HCT116 (cell line): ENCODE results near the gene ALG6. TPM values are rescaled to one million over a fixed set of nuclear protein-coding genes. Genes with fewer than 3 reads are reported as not detected.

ENCODE experiments used
- ATAC-seq: fragments of 200-7000 bp; cut with Tn5 transposase; 2 replicates; pipeline ENCODE4 v1.9.1; 2020; ENCODE audit warnings: mild to moderate bottlenecking, moderate library complexity
- BruUV-seq: library from RNA; stranded (reverse); fragments of 400-500 nt; replicated peaks from 2 replicates; lab custom pipeline; 2021; lab: Mats Ljungman, UMichigan
- CTCF ChIA-PET: fragments of 300-600 bp; sonication (Branson Sonifier 250); formaldehyde crosslinking; loops from one replicate; lab custom pipeline; 2021; ENCODE audit warnings: antibody characterized with exemption; lab: Charles Lee
- POLR2A ChIA-PET: fragments of 300-600, 350-600 bp; sonication (Branson Sonifier 250); formaldehyde crosslinking; loops from one replicate; lab custom pipeline; 2021; ENCODE audit warnings: antibody characterized with exemption; lab: Charles Lee
- RAD21 ChIA-PET, 2 experiments: fragments of 300-600 bp; sonication (Branson Sonifier 250); formaldehyde crosslinking; loops; one replicate each; lab custom pipeline; 2023; ENCODE audit warnings: low total read pairs in 2 of 2; ENCODE audit not compliant: uncharacterized antibody in 2 of 2, unreplicated experiment in 2 of 2, low non-redundant PET in 1 of 2; lab: Charles Lee
- DNase-seq: peaks from one replicate; pipeline ENCODE4 v3.0.0-alpha.2; 2010; ENCODE audit warnings: low read depth, low spot score
- H2AFZ ChIP-seq: fragments of 200-600 bp; shearing (Covaris generic), sonication (generic); 2 replicates; pipeline ENCODE4 v1.6.1; 2017; ENCODE audit warnings: low read depth, mixed run types, mixed read lengths, antibody characterized with exemption, low read length; ENCODE audit not compliant: poor library complexity, severe bottlenecking
- H3K27ac ChIP-seq: 2 replicates; pipeline ENCODE4 v1.5.1; 2012; ENCODE audit warnings: low read depth, low read length
- H3K27me3 ChIP-seq: fragments of 200-600 bp; sonication (generic); 2 replicates; pipeline ENCODE4 v1.6.1; 2016; ENCODE audit warnings: mixed run types, low read length, mixed read lengths; ENCODE audit not compliant: insufficient read depth
- H3K36me3 ChIP-seq, 2 experiments: fragments of 200-500 bp in 1 of 2; fragments of 200-600 bp in 1 of 2; sonication (Bioruptor generic) in 1 of 2; sonication (generic) in 1 of 2; 2 replicates each; pipeline versions ENCODE4 v1.5.1 to v1.6.1; 2014 to 2016; ENCODE audit warnings: low read length in 2 of 2, inconsistent platforms in 1 of 2, mixed read lengths in 1 of 2, mixed run types in 1 of 2; ENCODE audit not compliant: insufficient read depth in 2 of 2, control insufficient read depth in 1 of 2
- H3K4me1 ChIP-seq, 2 experiments: fragments of 200-600 bp in 1 of 2; sonication (generic) in 1 of 2; 2 replicates each; pipeline versions ENCODE4 v1.5.1 to v1.6.1; 2012 to 2017; ENCODE audit warnings: low read length in 2 of 2, inconsistent platforms in 1 of 2, mild to moderate bottlenecking in 1 of 2, mixed read lengths in 1 of 2, mixed run types in 1 of 2, moderate library complexity in 1 of 2; ENCODE audit not compliant: insufficient read depth in 2 of 2, control insufficient read depth in 1 of 2
- H3K4me2 ChIP-seq: fragments of 200-600 bp; sonication (generic); 2 replicates; pipeline ENCODE4 v1.6.1; 2017; ENCODE audit warnings: mixed run types, low read length, mixed read lengths
- H3K4me3 ChIP-seq, 2 experiments: fragments of 200-600 bp in 1 of 2; sonication (generic) in 1 of 2; replicated peaks in 1 of 2; 2 replicates each; pipeline ENCODE4 v1.5.1; 2011 to 2016; ENCODE audit warnings: low read length in 2 of 2, control low read depth in 1 of 2, low read depth in 1 of 2, mild to moderate bottlenecking in 1 of 2, mixed read lengths in 1 of 2, mixed run types in 1 of 2
- H3K79me2 ChIP-seq: fragments of 200-600 bp; sonication (generic); 2 replicates; pipeline ENCODE4 v1.6.1; 2017; ENCODE audit warnings: mild to moderate bottlenecking, mixed run types, low read length, moderate library complexity, mixed read lengths; ENCODE audit not compliant: insufficient read depth
- H3K9ac ChIP-seq: fragments of 200-600 bp; sonication (generic); 2 replicates; pipeline ENCODE4 v1.6.1; 2016; ENCODE audit warnings: low read length, mixed read lengths
- H3K9me2 ChIP-seq: fragments of 200-600 bp; sonication (generic), shearing (Covaris generic); 2 replicates; pipeline ENCODE4 v1.6.1; 2017; ENCODE audit warnings: mixed run types, mild to moderate bottlenecking, moderate library complexity; ENCODE audit not compliant: insufficient read depth
- H3K9me3 ChIP-seq, 2 experiments: fragments of 200-500 bp in 1 of 2; fragments of 200-600 bp in 1 of 2; sonication (Bioruptor generic) in 1 of 2; sonication (generic) in 1 of 2; 2 replicates each; pipeline ENCODE4 v1.6.1; 2014 to 2017; ENCODE audit warnings: low read length in 2 of 2, mixed read lengths in 2 of 2, inconsistent platforms in 1 of 2, low read depth in 1 of 2, mild to moderate bottlenecking in 1 of 2, mixed run types in 1 of 2, moderate library complexity in 1 of 2; ENCODE audit not compliant: control insufficient read depth in 1 of 2, insufficient read depth in 1 of 2
- H4K20me1 ChIP-seq: fragments of 200-600 bp; sonication (generic), shearing (Covaris generic); 2 replicates; pipeline ENCODE4 v1.6.1; 2017; ENCODE audit warnings: mixed run types, mild to moderate bottlenecking, moderate library complexity; ENCODE audit not compliant: insufficient read depth
- CBX3 ChIP-seq: IDR thresholded peaks from 2 replicates; pipeline ENCODE4 v1.6.1; 2012; ENCODE audit warnings: low read depth
- CEBPB ChIP-seq: IDR thresholded peaks from 2 replicates; pipeline ENCODE4 v1.6.1; 2012; ENCODE audit warnings: low read depth
- ELF1 ChIP-seq: IDR thresholded peaks from 2 replicates; pipeline ENCODE4 v1.6.1; 2012; ENCODE audit warnings: low read depth, borderline replicate concordance
- EZH2 ChIP-seq: fragments of 200-600 bp; sonication (generic); IDR thresholded peaks from 2 replicates; pipeline ENCODE4 v1.6.1; 2017; ENCODE audit warnings: antibody characterized with exemption, mixed run types
- JUND ChIP-seq: IDR thresholded peaks from 2 replicates; pipeline ENCODE4 v1.6.1; 2012
- POLR2AphosphoS5 ChIP-seq: IDR thresholded peaks from 2 replicates; pipeline ENCODE4 v1.6.1; 2011; ENCODE audit warnings: mild to moderate bottlenecking, low read depth, low read length, moderate library complexity
- RAD21 ChIP-seq: IDR thresholded peaks from 2 replicates; pipeline ENCODE4 v1.6.1; 2012; ENCODE audit warnings: low read depth, mild to moderate bottlenecking
- TCF7L2 ChIP-seq: IDR thresholded peaks from 2 replicates; pipeline ENCODE4 v1.7.0; 2011; ENCODE audit warnings: borderline replicate concordance, inconsistent platforms; ENCODE audit not compliant: insufficient read depth, insufficient read length; ENCODE audit errors: extremely low read depth
- ZBTB33 ChIP-seq: IDR thresholded peaks from 2 replicates; pipeline ENCODE4 v1.6.1; 2011; ENCODE audit warnings: mild to moderate bottlenecking, low read length, moderate library complexity; ENCODE audit not compliant: insufficient replicate concordance; ENCODE audit errors: extremely low read depth
- ZFX ChIP-seq: fragments of 450-650 bp; IDR thresholded peaks from 2 replicates; pipeline ENCODE4 v1.6.1; 2017
- intact Hi-C: fragments of 100-400 bp; cut with micrococcal nuclease; formaldehyde crosslinking; loops from 2 replicates; pipeline ENCODE4 v1.10.0; 2022
- total RNA-seq: library from RNA; stranded (reverse); gene quantifications from one replicate; pipeline ENCODE4 v1.2.1, GENCODE V29; 2021; ENCODE audit not compliant: unreplicated experiment
- TF ChIP-seq, protein P1 (sequence below): IDR thresholded peaks from 2 replicates; pipeline ENCODE4 v1.6.1; 2012

ALG6 gene
- total RNA-seq, 1 experiment from 2014 or later, result 14.7 TPM

DNA sequence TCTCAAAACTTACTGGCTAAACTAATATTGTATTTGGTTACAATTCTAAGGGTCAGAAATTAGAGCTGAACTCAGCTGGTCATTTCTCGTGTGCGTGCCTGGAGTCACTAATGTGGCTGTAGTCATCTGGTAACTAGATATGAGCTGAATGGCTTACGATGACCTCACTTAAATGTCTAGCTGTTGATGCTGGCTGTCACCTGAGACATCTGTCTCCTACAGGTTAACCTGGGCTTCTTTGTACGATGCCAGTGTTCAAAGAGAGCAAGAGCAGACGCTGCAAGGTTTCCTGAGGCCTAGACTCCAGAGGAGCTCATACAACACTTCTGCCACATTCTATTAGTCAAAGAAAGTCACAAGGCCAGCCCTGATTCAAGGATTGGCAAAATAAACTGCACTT, 17.1 kb upstream of the ALG6 start:
- ChIA-PET RAD21 (no interaction called here), POLR2A (no interaction called here), CTCF (no interaction called here)
- Histone ChIP-seq H3K9me2 (no peaks in the 10 kb centered on the region), H4K20me1 (no peaks in the 10 kb centered on the region), H3K9me3 (no peaks in the 10 kb centered on the region), H3K9ac (no peak overlapping the region), H3K27ac (no peak overlapping the region), H3K4me3 (no peak overlapping the region), H3K4me1 (no peaks in the 10 kb centered on the region), H3K36me3 (no peaks in the 10 kb centered on the region), H3K4me2 (no peak overlapping the region), H3K27me3 (peaks cover 20% of the 10 kb centered on the region), H3K79me2 (no peaks in the 10 kb centered on the region), H2AFZ (no peak overlapping the region)
- ATAC-seq, result no peak
- no peak for DNase-seq
- no TSS peak for BruUV-seq
- intact Hi-C loops, result no loop called here
- no peak for TF ChIP-seq ZFX
- no peak for TF ChIP-seq TCF7L2
- TF ChIP-seq ZBTB33, result no peak
- no peak for TF ChIP-seq RAD21
- TF ChIP-seq POLR2AphosphoS5, result no peak
- TF ChIP-seq, protein P1, sequence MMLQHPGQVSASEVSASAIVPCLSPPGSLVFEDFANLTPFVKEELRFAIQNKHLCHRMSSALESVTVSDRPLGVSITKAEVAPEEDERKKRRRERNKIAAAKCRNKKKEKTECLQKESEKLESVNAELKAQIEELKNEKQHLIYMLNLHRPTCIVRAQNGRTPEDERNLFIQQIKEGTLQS, result no peak
- TF ChIP-seq ELF1, result no peak
- no peak for TF ChIP-seq CBX3
- no peak for TF ChIP-seq CEBPB
- TF ChIP-seq JUND, result no peak
- TF ChIP-seq EZH2, result no peak
